ENCODE results near the gene NOP53. TPM values are rescaled to one million over a fixed set of nuclear protein-coding genes. Genes with fewer than 3 reads are reported as not detected.

Gene NOP53
- total and polyA plus RNA-seq, 2 of the 13 experiments (the other 11 are each of a cell fraction or from before 2014, with no cell fraction given), result 53.9 to 141 TPM

GRCh38 chr19:47778954-47779351 lies 33.6 kb downstream of the NOP53 start (continued):
- TF ChIP-seq PHF20 (CRISPR knock-in tag; IDR thresholded peaks at IDR 0.05) (peak; percentile 36), GZF1 (CRISPR knock-in tag; IDR thresholded peaks at IDR 0.05) (no peak), THAP9 (CRISPR knock-in tag; IDR thresholded peaks at IDR 0.05; ENCODE audit: borderline replicate concordance) (no peak), WIZ (CRISPR knock-in tag; IDR thresholded peaks at IDR 0.05) (no peak), PATZ1 (CRISPR knock-in tag; IDR thresholded peaks at IDR 0.05) (0 out of 2 replicates have a peak, but pooled peaks have one; percentile 8)

- H3K9me3 ChIP-seq (ENCODE audit: low read length), result no peaks in the 10 kb centered on the region
- no peak for DNase-seq (ENCODE audit: low spot score)
- H3K4me2 ChIP-seq (ENCODE audit: low read depth, low read length), result peak overlapping the region; percentile 94
- H3K79me2 ChIP-seq (ENCODE audit: insufficient read depth, low read length), result peaks cover 18% of the 10 kb centered on the region
- BruUV-seq (replicated peaks), result no TSS peak
- FAIRE-seq, result no peak
- H3K36me3 ChIP-seq (replicated peaks in 1 of 2; ENCODE audit: control insufficient read depth in 1 of 2, insufficient read depth in 2 of 2, low read length in 2 of 2), result peaks cover 0 to 22% of the 10 kb centered on the region in 2 experiments; a peak in 3 of 5 replicates
- H3K27ac ChIP-seq (ENCODE audit: extremely low read length, insufficient read depth, low read length), result no peak overlapping the region
- no peaks in the 10 kb centered on the region for H4K20me1 ChIP-seq (ENCODE audit: insufficient read depth, low read length)
- POLR2A ChIA-PET, result no interaction called here
- H3K4me1 ChIP-seq (ENCODE audit: insufficient read depth, low read length), result peaks cover 36% of the 10 kb centered on the region
- intact Hi-C loops (cut with micrococcal nuclease; ENCODE audit: unreplicated experiment) (no loop called here), in situ Hi-C loops (cut with HindIII; ENCODE audit: extremely low pct_ligation_motif_present, low pct_unique_long_range_greater_than_20kb) (no loop called here)
- ATAC-seq, result no peak
- no peaks in the 10 kb centered on the region; a peak in 1 of 5 replicates for H3K27me3 ChIP-seq (ENCODE audit: control insufficient read depth in 1 of 2, insufficient read depth in 2 of 2, low read length in 2 of 2)
- H3K4me3 ChIP-seq (replicated peaks in 1 of 3; ENCODE audit: insufficient read depth in 1 of 3, low read depth in 2 of 3, low read length in 3 of 3), result peak overlapping the region; percentile 88 to 95 (median 93)
- no peak overlapping the region for H2AFZ ChIP-seq (ENCODE audit: low read length)
- CTCF ChIA-PET (ENCODE audit: low intra/inter-chr PET ratio, low total read pairs), result no interaction called here
- WGBS (ENCODE audit: low lambda C conversion rate), result 87% methylated on average over 24 of the region's 24 CpGs
- peak overlapping the region; percentile 97; the same call in 1 of the 2 replicates for H3K9ac ChIP-seq (ENCODE audit: insufficient read depth, low read depth, low read length)
- TF ChIP-seq, protein P1, sequence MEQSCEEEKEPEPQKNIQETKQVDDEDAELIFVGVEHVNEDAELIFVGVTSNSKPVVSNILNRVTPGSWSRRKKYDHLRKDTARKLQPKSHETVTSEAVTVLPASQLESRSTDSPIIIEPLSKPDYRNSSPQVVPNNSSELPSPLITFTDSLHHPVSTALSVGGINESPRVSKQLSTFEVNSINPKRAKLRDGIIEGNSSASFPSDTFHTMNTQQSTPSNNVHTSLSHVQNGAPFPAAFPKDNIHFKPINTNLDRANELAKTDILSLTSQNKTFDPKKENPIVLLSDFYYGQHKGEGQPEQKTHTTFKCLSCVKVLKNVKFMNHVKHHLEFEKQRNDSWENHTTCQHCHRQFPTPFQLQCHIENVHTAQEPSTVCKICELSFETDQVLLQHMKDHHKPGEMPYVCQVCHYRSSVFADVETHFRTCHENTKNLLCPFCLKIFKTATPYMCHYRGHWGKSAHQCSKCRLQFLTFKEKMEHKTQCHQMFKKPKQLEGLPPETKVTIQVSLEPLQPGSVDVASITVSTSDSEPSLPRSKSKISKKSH (CRISPR knock-in tag; IDR thresholded peaks at IDR 0.05; ENCODE audit: borderline replicate concordance), result no peak
- TF ChIP-seq CERS6 (CRISPR knock-in tag; IDR thresholded peaks at IDR 0.05) (no peak), HDAC1 (CRISPR knock-in tag; IDR thresholded peaks at IDR 0.05) (0 out of 2 replicates have a peak, but pooled peaks have one; percentile 25), ZNF460 (CRISPR knock-in tag; IDR thresholded peaks at IDR 0.05; ENCODE audit: borderline replicate concordance) (peak; percentile 42; the same call in 1 of the 2 replicates), ZBTB38 (CRISPR knock-in tag; IDR thresholded peaks at IDR 0.05) (peak; percentile 78), ZNF788 (CRISPR knock-in tag; IDR thresholded peaks at IDR 0.05; ENCODE audit: borderline replicate concordance) (no peak), CBX2 (IDR thresholded peaks at IDR 0.05; ENCODE audit: low read depth, low read length) (no peak), CBX2 (CRISPR knock-in tag; IDR thresholded peaks at IDR 0.05; ENCODE audit: low read depth) (no peak)
These were observed 34.3 kb downstream of the NOP53 start for GRCh38 chr19:47779524-47780214.
